Stomach (tissue), 4 donors: Measurements from ENCODE around the gene ZNF761.

ENCODE experiments used
- CTCF ChIP-seq, 7 experiments: fragments of 450-650 bp in 4 of 7; fragments of 200-600 bp in 3 of 7; sonication (generic) in 3 of 7; IDR thresholded peaks; one replicate each; pipeline ENCODE4 v1.5.1; 2016 to 2019; ENCODE audit warnings: antibody characterized with exemption in 7 of 7, control low read depth in 2 of 7, mild to moderate bottlenecking in 1 of 7
- POLR2AphosphoS5 ChIP-seq, 3 donors: sonication (generic); formaldehyde crosslinking; IDR thresholded peaks; one replicate each; pipeline ENCODE4 v1.6.1; 2016; ENCODE audit warnings: antibody characterized with exemption in 3 of 3

DNA sequence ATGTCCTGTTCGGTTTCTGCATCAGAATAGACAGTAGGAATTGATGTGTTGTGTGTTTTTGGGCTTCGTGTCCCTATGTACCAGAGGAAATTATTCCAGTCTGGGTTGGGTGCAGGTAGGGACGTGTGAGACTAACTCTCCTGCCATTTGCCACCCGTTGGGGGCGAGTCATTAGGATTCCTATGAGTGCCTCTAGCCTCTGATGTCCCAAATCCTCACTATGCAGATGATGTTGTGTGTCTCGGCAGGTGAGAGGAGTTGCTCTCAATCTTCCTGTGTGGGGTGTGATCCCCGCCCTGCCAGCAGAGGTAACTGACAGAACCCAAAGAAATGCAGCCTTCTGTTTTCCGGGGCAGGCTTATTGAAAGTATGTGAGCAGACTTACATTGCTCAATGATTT is 74.9 kb downstream of the ZNF761 start:
- TF ChIP-seq POLR2AphosphoS5 (IDR thresholded peaks at IDR 0.05) = no peak
- no peak for TF ChIP-seq CTCF (IDR thresholded peaks at IDR 0.05)
